Measurements from ENCODE around the gene ELF5.

Gene ELF5

GRCh38 chr11:34513682-34514449 is at the start of gene ELF5:
TSS of gene ELF5 (minus strand) at chr11:34513794. CDS start at chr11:34505749, 8,045 bp downstream.
- Histone ChIP-seq H3K9me3 (ENCODE audit: control insufficient read depth, insufficient read depth, low read length) (no peaks in the 10 kb centered on the region), H3K27me3 (ENCODE audit: control insufficient read depth, insufficient read depth, low read length) (no peaks in the 10 kb centered on the region), H3K4me3 (ENCODE audit: low read length) (no peak within 1 kb of the TSS), H3K36me3 (ENCODE audit: control insufficient read depth, insufficient read depth, low read length) (no peaks in the 10 kb centered on the region), H3K4me1 (ENCODE audit: control insufficient read depth, insufficient read depth, low read length) (peaks cover 2% of the 10 kb centered on the region; the same call in 1 of the 2 replicates), H3K27ac (ENCODE audit: low read length) (no peak within 1 kb of the TSS)
- WGBS (ENCODE audit: insufficient coverage, insufficient read length), result no CpG with 5 or more reads among the region's 17 CpGs
- no peak for DNase-seq (ENCODE audit: low read depth, low spot score)

- Histone ChIP-seq H3K4me3 (ENCODE audit: low read length) (no peak overlapping the region), H3K27ac (ENCODE audit: low read length) (no peak overlapping the region), H3K36me3 (ENCODE audit: control insufficient read depth, insufficient read depth, low read length) (no peaks in the 10 kb centered on the region), H3K27me3 (ENCODE audit: control insufficient read depth, insufficient read depth, low read length) (no peaks in the 10 kb centered on the region), H3K9me3 (ENCODE audit: control insufficient read depth, insufficient read depth, low read length) (no peaks in the 10 kb centered on the region), H3K4me1 (ENCODE audit: control insufficient read depth, insufficient read depth, low read length) (0 out of 2 replicates have a peak, but pooled peaks cover 2% of the 10 kb centered on the region)
- WGBS (ENCODE audit: insufficient coverage, insufficient read length), result no CpG with 5 or more reads among the region's 2 CpGs
- no peak for DNase-seq (ENCODE audit: low read depth, low spot score)
Observed at GRCh38 chr11:34562976-34563375, 49.4 kb upstream of the ELF5 start.

GRCh38 chr11:34560511-34560910 is 46.9 kb upstream of the ELF5 start:
- H3K36me3 ChIP-seq (ENCODE audit: control insufficient read depth, insufficient read depth, low read length), result no peaks in the 10 kb centered on the region
- H3K27me3 ChIP-seq (ENCODE audit: control insufficient read depth, insufficient read depth, low read length), result no peaks in the 10 kb centered on the region
- no peak for DNase-seq (ENCODE audit: low read depth, low spot score)

GRCh38 chr11:34558673-34559072 is 45.1 kb upstream of the ELF5 start:
- H3K36me3 ChIP-seq (ENCODE audit: control insufficient read depth, insufficient read depth, low read length), result no peaks in the 10 kb centered on the region
- no peak for DNase-seq (ENCODE audit: low read depth, low spot score)
- H3K9me3 ChIP-seq (ENCODE audit: control insufficient read depth, insufficient read depth, low read length), result no peaks in the 10 kb centered on the region
- H3K4me3 ChIP-seq (ENCODE audit: low read length), result no peak overlapping the region
- H3K27me3 ChIP-seq (ENCODE audit: control insufficient read depth, insufficient read depth, low read length), result no peaks in the 10 kb centered on the region
- H3K4me1 ChIP-seq (ENCODE audit: control insufficient read depth, insufficient read depth, low read length), result no peaks in the 10 kb centered on the region
- no CpG with 5 or more reads among the region's 4 CpGs for WGBS (ENCODE audit: insufficient coverage, insufficient read length)
- H3K27ac ChIP-seq (ENCODE audit: low read length), result no peak overlapping the region

More at GRCh38 chr11:34560511-34560910, 46.9 kb upstream of the ELF5 start:
- Histone ChIP-seq H3K27ac (ENCODE audit: low read length) (no peak overlapping the region), H3K4me3 (ENCODE audit: low read length) (no peak overlapping the region), H3K9me3 (ENCODE audit: control insufficient read depth, insufficient read depth, low read length) (no peaks in the 10 kb centered on the region), H3K4me1 (ENCODE audit: control insufficient read depth, insufficient read depth, low read length) (0 out of 2 replicates have a peak, but pooled peaks cover 2% of the 10 kb centered on the region)
- no CpG with 5 or more reads among the region's 4 CpGs for WGBS (ENCODE audit: insufficient coverage, insufficient read length)

- Histone ChIP-seq H3K27me3 (ENCODE audit: control insufficient read depth, insufficient read depth, low read length) (no peaks in the 10 kb centered on the region), H3K9me3 (ENCODE audit: control insufficient read depth, insufficient read depth, low read length) (no peaks in the 10 kb centered on the region), H3K36me3 (ENCODE audit: control insufficient read depth, insufficient read depth, low read length) (no peaks in the 10 kb centered on the region), H3K4me1 (ENCODE audit: control insufficient read depth, insufficient read depth, low read length) (no peaks in the 10 kb centered on the region), H3K4me3 (ENCODE audit: low read length) (no peak overlapping the region), H3K27ac (ENCODE audit: low read length) (no peak overlapping the region)
- no peak for DNase-seq (ENCODE audit: low read depth, low spot score)
- WGBS (ENCODE audit: insufficient coverage, insufficient read length), result no CpG with 5 or more reads among the region's 1 CpG
Observed at GRCh38 chr11:34558211-34558610, 44.6 kb upstream of the ELF5 start.

- no peaks in the 10 kb centered on the region for H3K4me1 ChIP-seq (ENCODE audit: control insufficient read depth, insufficient read depth, low read length)
- H3K27me3 ChIP-seq (ENCODE audit: control insufficient read depth, insufficient read depth, low read length), result no peaks in the 10 kb centered on the region
- no peak overlapping the region for H3K27ac ChIP-seq (ENCODE audit: low read length)
- no peak overlapping the region for H3K4me3 ChIP-seq (ENCODE audit: low read length)
- H3K36me3 ChIP-seq (ENCODE audit: control insufficient read depth, insufficient read depth, low read length), result no peaks in the 10 kb centered on the region
- WGBS (ENCODE audit: insufficient coverage, insufficient read length), result no CpG with 5 or more reads among the region's 3 CpGs
- no peaks in the 10 kb centered on the region for H3K9me3 ChIP-seq (ENCODE audit: control insufficient read depth, insufficient read depth, low read length)
- DNase-seq (ENCODE audit: low read depth, low spot score), result no peak
Observed at GRCh38 chr11:34552270-34552669, 38.7 kb upstream of the ELF5 start.

- WGBS (ENCODE audit: insufficient coverage, insufficient read length), result no CpG with 5 or more reads among the region's 5 CpGs
- H3K4me3 ChIP-seq (ENCODE audit: low read length), result no peak overlapping the region
- H3K36me3 ChIP-seq (ENCODE audit: control insufficient read depth, insufficient read depth, low read length), result no peaks in the 10 kb centered on the region
- no peaks in the 10 kb centered on the region for H3K27me3 ChIP-seq (ENCODE audit: control insufficient read depth, insufficient read depth, low read length)
- no peaks in the 10 kb centered on the region for H3K9me3 ChIP-seq (ENCODE audit: control insufficient read depth, insufficient read depth, low read length)
- no peaks in the 10 kb centered on the region for H3K4me1 ChIP-seq (ENCODE audit: control insufficient read depth, insufficient read depth, low read length)
- no peak overlapping the region for H3K27ac ChIP-seq (ENCODE audit: low read length)
- DNase-seq (ENCODE audit: low read depth, low spot score), result no peak
Observed at GRCh38 chr11:34549271-34549670, 35.7 kb upstream of the ELF5 start.

- no peak for DNase-seq (ENCODE audit: low read depth, low spot score)
- no peaks in the 10 kb centered on the region for H3K9me3 ChIP-seq (ENCODE audit: control insufficient read depth, insufficient read depth, low read length)
- no peaks in the 10 kb centered on the region for H3K36me3 ChIP-seq (ENCODE audit: control insufficient read depth, insufficient read depth, low read length)
- H3K4me3 ChIP-seq (ENCODE audit: low read length), result no peak overlapping the region
- no peaks in the 10 kb centered on the region for H3K27me3 ChIP-seq (ENCODE audit: control insufficient read depth, insufficient read depth, low read length)
- H3K4me1 ChIP-seq (ENCODE audit: control insufficient read depth, insufficient read depth, low read length), result no peaks in the 10 kb centered on the region
- no peak overlapping the region for H3K27ac ChIP-seq (ENCODE audit: low read length)
- no CpG with 5 or more reads among the region's 4 CpGs for WGBS (ENCODE audit: insufficient coverage, insufficient read length)
Observed at GRCh38 chr11:34548278-34548677, 34.7 kb upstream of the ELF5 start.

GRCh38 chr11:34546511-34547209 is 33.1 kb upstream of the ELF5 start:
- Histone ChIP-seq H3K36me3 (ENCODE audit: control insufficient read depth, insufficient read depth, low read length) (no peaks in the 10 kb centered on the region), H3K27me3 (ENCODE audit: control insufficient read depth, insufficient read depth, low read length) (no peaks in the 10 kb centered on the region), H3K9me3 (ENCODE audit: control insufficient read depth, insufficient read depth, low read length) (no peaks in the 10 kb centered on the region), H3K4me3 (ENCODE audit: low read length) (no peak overlapping the region), H3K27ac (ENCODE audit: low read length) (no peak overlapping the region), H3K4me1 (ENCODE audit: control insufficient read depth, insufficient read depth, low read length) (no peaks in the 10 kb centered on the region)
- WGBS (ENCODE audit: insufficient coverage, insufficient read length), result no CpG with 5 or more reads among the region's 6 CpGs
- no peak for DNase-seq (ENCODE audit: low read depth, low spot score)

- H3K36me3 ChIP-seq (ENCODE audit: control insufficient read depth, insufficient read depth, low read length), result no peaks in the 10 kb centered on the region
- no peak overlapping the region for H3K27ac ChIP-seq (ENCODE audit: low read length)
- no peak overlapping the region for H3K4me3 ChIP-seq (ENCODE audit: low read length)
- no peaks in the 10 kb centered on the region for H3K9me3 ChIP-seq (ENCODE audit: control insufficient read depth, insufficient read depth, low read length)
- DNase-seq (ENCODE audit: low read depth, low spot score), result no peak
- H3K4me1 ChIP-seq (ENCODE audit: control insufficient read depth, insufficient read depth, low read length), result no peaks in the 10 kb centered on the region
- H3K27me3 ChIP-seq (ENCODE audit: control insufficient read depth, insufficient read depth, low read length), result no peaks in the 10 kb centered on the region
Observed at GRCh38 chr11:34542089-34542488, 28.5 kb upstream of the ELF5 start.
